GM12875 (cell line): ENCODE measurements around the gene UNC93B1.
A peak's percentile ranks its signal among the peaks of the same experiment; 100 is the strongest.

Experiments
- H3K4me3 ChIP-seq: one replicate; pipeline ENCODE4 v1.5.1; 2011; ENCODE audit warnings: low read depth, low read length, control low read depth
- TF ChIP-seq, protein P1 (sequence below): IDR thresholded peaks from 2 replicates; pipeline ENCODE4 v1.5.1; 2011; ENCODE audit warnings: low read depth, mild to moderate bottlenecking, control low read depth, inconsistent platforms, low read length, moderate library complexity, borderline replicate concordance; ENCODE audit not compliant: insufficient read depth

Gene UNC93B1

DNA sequence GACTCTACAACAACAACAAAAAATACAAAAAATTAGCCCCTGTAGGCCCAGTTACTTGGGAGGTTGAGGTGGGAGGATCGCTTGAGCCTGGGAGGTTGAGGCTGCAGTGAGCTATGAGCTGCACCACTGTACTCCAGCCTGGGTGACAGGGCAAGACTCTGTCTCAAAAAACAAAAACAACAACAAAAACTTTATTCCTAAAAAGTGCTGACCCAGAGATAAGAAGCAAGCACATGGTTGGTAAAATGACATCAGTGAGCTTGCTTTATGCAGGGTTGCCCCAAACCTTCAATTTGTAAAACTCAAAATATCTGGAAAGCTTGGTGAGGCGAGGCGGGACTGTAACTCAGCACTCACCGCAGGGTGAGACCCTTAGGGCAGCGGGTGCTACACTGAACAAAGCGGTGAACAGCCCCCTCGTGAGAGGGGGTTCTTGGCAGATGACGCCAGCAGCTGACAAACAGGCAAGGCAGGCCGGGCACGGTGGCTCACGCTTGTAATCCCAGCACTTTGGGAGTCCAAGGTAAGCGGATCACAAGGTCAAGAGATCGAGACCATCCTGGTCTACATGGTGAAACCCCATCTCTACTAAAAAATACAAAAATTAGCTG lies 31.5 kb upstream of the UNC93B1 start:
- H3K4me3 ChIP-seq, result no peak overlapping the region
- TF ChIP-seq, protein P1, sequence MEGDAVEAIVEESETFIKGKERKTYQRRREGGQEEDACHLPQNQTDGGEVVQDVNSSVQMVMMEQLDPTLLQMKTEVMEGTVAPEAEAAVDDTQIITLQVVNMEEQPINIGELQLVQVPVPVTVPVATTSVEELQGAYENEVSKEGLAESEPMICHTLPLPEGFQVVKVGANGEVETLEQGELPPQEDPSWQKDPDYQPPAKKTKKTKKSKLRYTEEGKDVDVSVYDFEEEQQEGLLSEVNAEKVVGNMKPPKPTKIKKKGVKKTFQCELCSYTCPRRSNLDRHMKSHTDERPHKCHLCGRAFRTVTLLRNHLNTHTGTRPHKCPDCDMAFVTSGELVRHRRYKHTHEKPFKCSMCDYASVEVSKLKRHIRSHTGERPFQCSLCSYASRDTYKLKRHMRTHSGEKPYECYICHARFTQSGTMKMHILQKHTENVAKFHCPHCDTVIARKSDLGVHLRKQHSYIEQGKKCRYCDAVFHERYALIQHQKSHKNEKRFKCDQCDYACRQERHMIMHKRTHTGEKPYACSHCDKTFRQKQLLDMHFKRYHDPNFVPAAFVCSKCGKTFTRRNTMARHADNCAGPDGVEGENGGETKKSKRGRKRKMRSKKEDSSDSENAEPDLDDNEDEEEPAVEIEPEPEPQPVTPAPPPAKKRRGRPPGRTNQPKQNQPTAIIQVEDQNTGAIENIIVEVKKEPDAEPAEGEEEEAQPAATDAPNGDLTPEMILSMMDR, result no peak

DNA sequence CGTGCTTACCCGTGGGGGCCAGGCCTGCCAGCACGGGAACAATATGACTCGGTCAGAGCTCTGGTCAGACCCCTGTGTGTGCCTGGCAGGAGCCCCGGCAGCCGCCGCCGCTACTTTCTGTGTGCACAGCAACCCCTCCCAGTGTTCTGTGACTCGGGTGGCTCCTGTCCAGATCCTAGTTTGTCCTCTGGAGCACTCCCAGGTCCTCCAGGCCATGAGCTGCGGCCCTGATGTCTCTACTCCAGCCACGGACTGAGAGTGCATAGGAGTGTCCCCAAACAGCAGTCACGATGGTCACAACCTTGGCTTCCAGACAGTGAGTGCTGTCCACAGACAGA lies 29.8 kb upstream of the UNC93B1 start:
- TF ChIP-seq, protein P1, result no peak
- H3K4me3 ChIP-seq, result no peak overlapping the region

DNA sequence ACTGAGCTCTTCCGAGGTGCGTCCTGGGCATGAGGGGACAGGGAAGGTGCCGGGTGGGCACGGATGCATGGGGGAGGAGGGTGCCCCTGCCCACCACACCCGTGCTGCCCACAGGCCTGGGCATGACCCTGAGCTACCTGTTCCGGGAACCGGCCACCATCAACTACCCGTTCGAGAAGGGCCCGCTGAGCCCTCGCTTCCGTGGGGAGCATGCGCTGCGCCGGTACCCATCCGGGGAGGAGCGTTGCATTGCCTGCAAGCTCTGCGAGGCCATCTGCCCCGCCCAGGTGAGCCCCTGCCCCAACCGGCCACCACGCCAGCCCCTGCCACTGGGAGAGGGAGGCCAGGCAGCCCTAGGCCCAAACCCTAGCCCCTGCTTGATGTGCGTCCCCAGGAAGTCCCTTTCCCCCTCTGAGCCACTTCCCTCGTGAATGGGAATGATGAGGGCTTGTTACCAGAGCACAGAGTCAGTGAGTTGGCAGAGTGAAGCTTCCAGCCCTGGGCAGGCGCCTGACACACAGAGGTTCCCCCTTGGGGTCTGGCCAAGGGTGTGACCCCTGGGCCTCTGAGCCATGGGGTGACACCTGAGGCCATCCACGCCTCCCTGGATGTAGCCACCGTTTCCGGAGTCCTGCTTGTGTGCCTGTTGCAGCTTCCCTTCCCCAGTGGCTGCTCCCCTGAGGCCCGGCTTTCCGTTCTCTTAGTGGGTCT lies 29.3 kb upstream of the UNC93B1 start:
- TF ChIP-seq, protein P1, result no peak
- no peak overlapping the region for H3K4me3 ChIP-seq

DNA sequence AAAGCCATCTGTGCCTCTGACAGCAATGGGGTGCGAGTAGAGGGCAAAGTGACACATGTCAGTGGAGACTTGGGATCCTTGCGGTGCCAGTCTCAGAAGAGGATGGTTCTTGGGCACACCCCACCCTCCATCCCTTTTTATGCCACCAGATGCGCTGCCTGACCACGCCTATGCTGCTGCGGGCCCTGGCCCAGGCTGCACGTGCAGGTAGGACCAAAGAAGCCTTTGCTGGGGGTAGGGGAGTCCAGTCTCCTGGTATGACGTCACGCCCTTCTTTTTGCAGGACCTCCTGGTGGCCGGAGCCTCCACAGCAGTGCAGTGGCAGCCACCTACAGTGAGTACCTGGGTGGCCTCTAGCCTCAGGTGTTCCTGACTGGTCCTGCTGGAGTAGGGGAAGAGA lies 28.1 kb upstream of the UNC93B1 start:
- no peak overlapping the region for H3K4me3 ChIP-seq
- TF ChIP-seq, protein P1, result no peak

DNA sequence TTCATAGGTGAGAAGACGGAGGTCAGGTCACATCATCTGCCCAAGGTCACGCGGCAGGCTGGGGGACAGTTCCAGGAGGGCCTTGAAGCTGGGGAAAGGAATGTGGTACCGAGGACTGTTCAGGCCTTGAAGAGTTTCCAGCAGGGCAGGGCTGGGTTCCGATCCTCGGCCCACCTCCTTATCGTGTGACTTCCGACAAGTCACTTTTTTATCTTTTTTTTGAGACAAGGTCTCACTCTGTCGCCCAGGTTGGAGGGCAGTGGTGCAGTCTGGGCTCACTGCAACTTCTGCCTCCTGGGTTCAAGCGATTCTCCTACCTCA lies 27.2 kb upstream of the UNC93B1 start:
- TF ChIP-seq, protein P1, result no peak
- peak overlapping the region; percentile 84 for H3K4me3 ChIP-seq

DNA sequence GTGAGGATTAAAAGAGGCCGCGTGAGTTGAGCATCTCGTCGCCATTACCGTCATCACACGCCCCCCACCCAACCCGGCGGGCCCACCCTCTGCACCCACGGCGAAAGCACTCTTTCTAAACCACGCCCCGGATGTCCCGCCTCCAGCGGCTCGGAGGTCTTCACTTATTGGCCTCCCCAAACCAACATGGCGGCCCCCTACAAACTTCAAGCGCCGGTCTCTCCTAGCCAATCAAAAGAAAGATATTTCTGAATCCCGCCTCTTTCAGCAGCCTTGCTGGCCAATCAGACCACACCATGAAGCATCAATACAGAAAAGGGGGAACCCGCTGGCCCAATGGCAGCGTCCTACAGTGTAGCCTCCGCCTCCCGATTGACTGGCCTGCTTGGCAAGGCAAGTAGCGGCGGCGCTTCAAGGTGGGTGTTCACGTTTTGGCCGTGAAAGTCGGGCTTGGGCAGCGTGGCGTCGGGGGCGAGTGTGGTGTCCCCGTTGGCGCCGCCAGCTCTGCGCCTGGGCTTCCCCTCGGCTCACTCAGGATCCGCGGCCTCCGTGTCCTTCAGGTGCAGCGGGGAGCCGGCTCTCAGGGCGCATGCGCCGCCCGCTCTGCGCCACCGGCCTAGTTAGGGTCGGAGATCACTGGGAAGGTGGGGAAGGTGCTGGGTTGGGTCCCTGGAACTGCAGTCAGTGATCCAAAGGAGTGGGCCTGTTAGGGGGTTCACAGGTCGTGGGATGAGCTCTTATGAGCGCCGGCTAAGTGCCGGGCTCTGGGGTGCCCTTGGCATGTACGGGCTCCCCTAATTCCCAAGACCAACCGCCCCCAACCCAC lies 26.6 kb upstream of the UNC93B1 start, which contains the start of gene NDUFS8:
NDUFS8 (plus strand) TSS at position 364 of the 826 bp plus-strand sequence. CDS start 1,471 bp downstream, outside the sequence.
- TF ChIP-seq, protein P1, result no peak
- peak within 1 kb of the TSS; percentile 84 for H3K4me3 ChIP-seq
